Cerebellar nuclear complex (tissue), 1 donor: ENCODE measurements around the gene CMTM1.

Source experiments
- DNase-seq, 2 experiments: peaks; one replicate each; lab custom pipeline; 2025; lab: John Stamatoyannopoulos, UW

The CMTM1 gene

DNA sequence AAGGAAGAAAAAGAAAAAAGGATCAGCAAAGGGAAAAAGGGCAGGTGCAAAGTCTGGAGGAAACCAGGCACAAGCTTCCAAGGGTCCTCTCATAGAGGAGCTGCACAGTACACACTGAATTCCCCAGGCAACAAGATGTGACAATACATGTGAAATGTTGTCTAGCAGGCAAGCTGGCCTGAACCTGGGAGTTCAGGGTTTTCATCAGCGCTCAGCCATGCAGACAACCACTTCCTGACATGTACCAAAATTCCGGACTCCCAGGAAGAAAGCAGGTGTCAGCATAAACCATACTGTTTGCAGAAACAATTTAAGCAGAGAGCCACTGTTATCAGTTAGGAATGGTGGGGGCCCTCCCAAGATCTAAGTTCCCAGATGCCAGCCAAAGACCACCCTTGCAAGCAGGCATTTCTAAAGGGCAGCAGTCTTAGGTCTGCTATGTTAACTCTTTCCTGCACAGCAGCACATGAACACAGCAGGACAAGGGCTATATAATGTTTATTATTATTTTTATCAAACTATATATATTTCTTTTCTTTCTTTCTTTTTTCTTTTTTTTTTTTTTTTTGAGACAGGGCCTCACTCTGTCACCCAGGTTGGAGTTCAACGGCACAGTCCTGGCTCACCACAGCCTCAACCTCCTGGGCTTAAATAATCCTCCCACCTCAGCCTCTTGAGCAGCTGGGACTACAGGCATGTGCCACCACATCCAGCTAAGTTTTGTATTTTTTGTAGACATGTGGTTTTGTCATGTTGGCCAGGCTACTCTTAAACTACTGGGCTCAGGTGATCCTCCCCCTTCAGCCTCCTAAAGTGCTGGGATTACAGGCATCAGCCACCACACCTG, 26.4 kb upstream of the CMTM1 start:
- DNase-seq: no peak

DNA sequence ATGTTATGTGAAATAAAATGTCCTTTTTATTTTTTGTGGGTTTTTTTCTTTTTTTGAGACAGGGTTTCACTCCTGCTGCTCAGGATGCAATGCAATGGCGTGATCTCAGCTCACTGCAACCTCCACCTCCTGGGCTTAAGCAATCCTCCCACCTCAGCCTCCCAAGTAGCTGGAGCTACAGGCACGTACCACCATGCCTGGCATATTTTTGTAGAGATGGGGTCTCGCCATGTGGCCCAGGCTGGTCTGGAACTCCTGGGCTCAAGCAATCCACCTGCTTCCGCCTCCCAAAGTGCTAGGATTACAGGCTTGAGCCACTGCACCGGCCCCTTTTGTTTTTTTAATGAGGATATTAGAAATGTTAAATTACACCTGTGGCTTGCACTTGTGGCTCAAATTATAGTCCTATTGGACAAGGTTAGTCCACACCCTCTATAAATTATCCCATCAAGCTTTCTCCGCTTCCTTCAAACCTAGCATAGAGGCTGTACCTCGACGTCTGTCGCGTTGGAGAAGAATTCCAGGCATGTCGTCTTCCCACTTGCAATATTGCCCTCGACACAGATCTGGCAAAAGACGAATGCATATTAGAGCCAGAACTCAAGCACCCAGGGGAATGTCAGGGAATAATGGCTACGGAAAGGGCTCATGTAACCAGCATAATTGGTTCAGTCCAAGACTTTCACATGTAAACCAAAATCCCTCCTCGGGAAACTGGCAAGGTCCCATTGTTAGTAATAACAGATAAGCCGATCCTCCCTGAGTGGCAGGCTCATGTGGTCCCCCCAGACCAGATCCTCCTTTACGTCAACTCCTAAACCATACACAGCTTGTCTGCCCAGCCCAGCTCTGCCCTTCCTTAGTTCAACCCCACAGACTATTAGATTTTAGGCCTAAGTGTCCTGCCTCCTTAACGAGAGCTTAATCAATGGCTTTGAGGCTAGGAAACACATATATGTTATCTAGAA, 24.6 kb upstream of the CMTM1 start:
- DNase-seq: no peak

DNA sequence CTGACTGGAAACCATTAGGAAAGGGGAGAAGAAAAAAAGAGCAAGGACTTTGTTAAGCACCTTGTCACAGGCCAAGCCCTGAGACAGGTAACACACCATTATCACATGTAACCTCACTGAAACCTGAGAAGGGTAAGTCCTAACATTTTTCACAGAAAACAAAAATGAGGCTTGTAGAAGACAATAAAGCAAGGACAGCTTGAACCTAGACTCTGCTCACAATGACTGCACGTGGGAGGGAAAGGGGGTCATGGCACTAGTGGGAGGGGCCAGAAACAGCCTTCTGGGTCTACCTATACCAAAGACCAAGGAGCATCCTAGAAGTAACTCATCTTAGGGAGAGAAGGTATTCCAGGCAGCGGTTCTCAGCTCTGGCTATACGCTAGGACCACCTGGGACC, 23.8 kb upstream of the CMTM1 start:
- DNase-seq: no peak

DNA sequence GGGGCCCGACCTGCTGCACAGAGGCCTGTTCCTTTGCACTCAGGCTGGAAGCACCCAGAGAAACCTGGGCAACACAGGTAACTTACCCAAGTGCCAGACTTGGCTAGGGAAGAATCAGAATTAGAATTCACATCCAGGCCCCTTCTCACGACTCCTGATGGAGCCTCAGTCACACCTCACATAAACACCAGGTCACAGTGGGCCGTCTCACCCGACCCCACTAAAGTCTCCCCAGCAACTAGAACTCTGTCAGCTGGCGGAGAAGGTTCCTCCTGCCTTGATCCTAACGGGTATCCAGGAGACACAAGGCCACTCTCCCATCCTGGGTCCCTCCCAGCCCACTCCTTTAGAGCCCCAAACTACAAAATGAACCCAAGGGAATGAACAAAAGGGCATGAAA, 22.7 kb upstream of the CMTM1 start:
- DNase-seq: no peak

DNA sequence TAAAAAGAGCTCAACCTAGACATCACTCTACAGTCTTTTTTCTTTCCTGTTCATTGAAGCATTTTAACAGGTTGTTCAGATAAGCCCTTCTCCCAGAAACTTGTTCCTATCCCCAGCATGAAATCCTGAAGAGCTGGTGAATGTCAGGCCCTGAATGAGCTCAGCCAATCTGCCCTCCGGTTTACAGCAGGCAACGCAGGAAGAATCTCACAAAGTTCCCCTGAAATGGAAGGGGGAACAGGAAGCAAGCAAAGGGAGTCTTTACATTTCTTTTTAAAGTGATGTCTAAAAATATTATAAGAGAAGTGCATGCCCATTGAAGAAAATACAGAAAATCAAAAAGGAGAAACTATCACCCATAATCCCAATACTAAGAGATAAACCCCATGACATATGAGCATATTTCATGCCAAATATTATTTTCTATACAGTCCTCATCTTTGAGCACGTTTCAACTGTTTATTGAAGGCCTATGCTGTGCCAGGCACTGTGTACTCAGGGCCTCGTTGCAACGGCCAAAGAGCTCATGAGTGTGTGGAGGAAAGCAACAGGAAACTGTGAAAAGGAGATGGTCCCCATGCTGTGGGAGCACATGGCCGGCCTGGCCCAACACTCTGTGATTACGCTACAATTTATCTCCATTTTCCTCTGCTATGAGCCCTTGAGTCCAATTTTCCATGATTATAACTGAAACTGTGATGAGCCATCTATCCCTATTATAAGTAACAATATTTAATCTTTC, 22.1 kb upstream of the CMTM1 start:
- no peak for DNase-seq

DNA sequence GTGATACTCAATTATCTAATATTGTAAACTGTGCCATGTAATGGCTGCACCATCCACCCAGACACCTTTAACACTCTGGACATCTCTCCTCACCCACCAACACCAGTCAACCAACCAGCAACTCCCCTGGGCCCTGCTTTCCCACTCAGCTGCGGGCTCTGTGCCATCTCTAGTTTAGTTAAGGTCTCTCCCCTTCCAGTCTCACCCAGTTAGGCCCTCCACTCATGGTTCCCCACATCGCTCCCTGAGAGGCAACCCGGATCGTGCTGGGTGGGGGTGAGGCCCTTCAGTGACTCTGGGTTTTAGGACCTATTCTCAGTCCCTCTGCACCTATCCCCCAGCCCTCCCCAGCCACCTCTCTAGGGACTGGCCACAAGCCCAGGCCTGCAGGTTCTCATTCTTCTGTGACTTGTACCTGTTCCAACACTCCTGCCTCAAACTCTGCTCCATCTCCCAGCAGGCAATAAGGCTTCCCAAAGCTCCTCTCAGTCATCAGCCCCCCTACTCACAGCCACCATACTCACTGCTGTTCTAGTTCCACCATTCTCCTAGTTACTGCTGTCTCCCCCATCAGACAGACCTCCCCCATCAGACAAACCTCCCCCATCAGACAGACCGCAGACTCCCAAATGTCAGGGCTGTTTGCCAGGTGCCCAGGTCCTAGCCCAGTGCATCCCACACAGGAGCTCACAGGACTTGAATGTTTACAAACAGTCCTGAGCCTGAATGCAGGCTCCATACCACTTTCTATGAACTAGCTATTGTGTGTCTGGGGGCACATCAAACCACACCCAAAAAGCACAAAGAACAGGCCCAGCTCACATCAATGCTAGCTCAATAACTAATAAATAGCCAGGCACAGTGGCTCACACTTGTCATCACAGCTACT, 18.9 kb upstream of the CMTM1 start:
- DNase-seq: no peak

DNA sequence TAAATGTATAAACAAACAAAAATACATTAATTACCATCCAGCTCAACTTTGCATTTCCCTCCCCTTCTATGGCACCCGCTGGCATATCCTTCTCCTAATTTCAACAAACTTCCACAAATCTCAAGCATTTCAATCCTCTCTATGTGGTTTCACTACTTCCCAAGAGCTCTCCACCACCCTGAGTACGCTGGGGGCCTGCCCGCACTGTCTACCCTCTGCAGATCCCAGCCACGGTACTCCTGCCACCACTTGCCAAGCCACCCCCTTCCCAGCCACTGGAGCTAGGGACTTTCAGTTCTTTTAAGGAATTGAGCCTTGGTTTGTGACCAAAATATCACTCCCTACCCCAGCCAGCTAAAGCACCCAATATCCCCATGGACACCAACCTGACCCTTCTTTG, 18.2 kb upstream of the CMTM1 start:
- no peak for DNase-seq

DNA sequence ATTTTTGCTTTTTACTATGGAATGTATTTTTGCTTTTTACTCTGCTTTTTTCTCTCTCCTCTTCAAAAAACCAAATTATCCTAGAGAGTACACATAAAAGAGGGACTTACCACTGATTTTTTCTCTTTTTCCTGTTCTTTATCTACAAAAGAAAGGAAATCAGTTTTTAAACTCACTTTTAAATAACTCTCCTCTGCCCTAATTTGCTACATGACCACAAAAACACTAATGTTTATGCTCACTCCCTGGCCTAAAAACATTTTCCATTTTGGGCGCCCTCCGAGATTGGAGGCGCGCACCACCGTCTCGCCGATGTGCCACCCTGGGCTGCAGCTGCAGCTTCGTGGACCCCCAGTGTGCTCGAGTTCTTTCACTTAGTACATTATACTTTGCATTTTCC, 17.4 kb upstream of the CMTM1 start:
- DNase-seq: no peak

DNA sequence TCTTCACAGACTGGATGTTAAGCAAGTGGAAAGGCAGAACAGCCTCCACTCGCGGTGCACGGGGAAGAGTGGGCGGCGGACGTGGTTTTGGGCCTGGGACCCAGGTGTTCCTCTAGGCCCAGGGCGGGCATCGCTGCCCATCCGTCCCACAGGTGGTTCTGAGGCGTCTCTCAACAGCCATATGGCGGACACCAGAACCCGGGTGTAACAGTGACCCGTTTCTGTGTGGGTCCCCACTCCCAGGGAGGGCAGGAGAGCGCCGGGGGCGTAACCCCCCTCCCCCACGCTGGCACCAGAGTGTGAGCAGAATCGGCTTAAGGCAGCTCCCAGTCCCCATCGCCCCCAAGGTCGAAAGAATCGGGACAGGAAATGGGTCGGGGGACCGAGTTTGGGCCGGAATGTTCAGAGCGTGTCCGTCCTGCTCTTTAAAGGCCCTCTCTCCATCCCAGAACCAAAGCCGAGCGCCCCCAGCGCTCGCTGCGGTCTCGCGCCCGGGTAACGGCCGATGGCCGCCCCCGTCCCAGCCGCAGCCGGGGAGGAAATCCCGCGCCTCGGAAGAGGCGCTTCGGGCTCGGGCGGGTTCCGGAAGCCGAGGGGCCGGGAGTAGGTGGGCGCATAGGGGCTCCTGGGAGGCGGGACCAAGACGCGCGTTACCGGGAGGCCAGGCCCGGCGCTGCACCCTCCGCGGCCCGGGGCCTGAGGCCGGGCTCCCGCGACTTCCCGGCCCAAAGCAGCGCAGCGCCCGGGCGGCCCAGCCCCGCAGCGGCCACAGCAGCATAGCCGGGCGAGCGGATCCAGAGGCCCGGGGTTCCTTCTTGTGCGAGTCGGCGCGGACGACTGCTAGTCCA, 16.7 kb upstream of the CMTM1 start, which contains the start of gene TK2:
TSS of gene TK2 (minus strand) at position 839 of the 848 bp plus-strand sequence. CDS start at position 778, 61 bp downstream.
- peak in 1 of 2 experiments; percentile 47 for DNase-seq

DNA sequence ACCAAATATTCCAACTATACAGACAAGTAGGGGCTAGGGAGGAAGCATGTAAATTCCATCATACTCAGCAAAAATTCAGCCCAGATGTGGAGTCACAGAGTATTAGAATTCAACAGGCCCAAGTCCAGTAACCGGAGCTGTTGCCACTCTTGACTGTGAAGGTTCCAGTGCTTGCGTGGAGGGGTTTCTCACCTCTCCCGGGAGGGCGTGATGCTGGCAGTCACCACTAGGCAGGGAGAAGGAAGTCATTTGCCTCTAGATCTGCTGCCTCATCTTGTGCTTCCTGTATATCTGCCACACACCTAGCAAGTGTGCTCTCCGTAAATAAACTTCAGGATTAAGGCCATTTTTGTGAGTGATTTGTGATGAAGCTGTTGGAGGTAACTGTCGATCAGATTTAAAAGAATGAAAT, 14.9 kb upstream of the CMTM1 start:
- no peak for DNase-seq

DNA sequence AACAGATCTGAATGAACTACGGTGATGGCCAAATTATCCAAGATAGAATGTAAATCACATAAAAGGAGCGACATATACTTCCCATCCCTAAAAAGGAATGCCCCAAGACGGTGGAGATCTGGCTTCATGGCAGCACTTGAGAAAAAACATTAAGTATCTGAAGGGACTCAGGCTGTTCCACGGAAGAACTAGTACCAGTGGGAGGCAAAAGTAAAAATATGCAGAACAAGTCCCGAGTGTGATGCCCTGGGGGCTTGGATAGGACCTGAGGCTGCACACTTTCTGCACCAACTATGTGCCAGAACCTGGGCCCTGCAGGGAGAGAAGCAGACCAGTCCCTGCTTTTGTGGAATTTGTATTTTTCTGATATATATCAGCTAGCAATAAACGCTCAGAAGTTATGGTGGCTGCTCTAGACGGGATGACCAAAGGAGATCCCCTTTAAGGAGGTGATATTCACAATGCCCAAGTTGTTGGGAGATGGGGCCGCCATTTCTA, 14.4 kb upstream of the CMTM1 start:
- DNase-seq: no peak

DNA sequence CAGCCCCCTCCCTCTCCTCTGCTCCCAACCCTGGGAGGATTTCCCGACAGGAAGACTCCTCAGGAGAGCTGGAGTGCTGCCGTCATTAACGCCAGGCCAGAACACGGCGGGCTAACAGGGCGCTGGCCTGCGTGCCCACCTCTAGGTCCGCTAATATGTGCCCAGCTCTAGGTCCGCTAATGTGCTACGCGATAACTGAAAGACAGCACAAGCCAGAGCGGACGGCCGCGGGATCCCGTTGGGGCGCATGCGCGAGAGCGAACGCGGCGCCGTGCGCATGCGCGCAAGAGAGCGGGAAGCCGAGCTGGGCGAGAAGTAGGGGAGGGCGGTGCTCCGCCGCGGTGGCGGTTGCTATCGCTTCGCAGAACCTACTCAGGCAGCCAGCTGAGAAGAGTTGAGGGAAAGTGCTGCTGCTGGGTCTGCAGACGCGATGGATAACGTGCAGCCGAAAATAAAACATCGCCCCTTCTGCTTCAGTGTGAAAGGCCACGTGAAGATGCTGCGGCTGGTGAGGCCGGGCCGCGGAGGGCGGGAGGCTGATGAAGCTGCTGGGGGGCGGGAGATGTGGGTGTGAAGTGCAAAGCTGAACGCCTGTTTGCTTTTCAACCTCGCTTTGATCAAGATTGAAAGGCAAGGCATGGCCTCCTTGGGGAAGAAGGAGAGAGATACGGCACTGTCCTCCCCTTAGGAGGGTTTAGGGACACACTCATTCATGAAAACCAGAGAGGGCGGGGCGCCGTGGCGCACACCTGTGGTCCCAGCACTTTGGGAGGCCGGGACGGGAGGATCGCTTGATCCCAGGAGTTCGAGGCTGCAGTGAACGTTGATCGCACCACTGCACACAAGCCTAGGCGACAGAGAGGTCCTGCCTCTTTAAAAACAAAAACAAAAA, 13.7 kb upstream of the CMTM1 start, which contains the start of gene CKLF:
TSS of gene CKLF (plus strand) at position 291 of the 892 bp plus-strand sequence. CDS start at position 431, 140 bp downstream.
- DNase-seq: peak in 1 of 2 experiments; percentile 31

DNA sequence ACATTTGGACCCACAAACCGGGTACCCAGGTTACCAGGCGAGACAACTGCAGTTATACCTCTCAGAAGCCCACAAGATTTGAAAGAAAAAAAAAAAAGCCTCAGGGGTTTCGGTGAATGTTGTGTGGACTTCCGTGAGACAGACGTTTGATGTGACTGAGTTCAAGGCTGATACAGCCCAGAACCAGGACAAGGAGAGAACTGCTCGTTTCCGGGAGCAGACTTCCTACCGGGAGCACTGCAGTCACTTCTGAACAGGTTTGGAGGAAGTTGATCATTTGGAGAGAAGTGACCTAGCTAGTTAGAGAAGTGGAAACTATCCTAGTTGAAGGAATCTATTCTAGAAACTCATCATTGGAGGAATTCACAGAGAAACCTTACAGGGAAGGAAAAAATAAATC, 13.0 kb upstream of the CMTM1 start:
- DNase-seq: no peak

DNA sequence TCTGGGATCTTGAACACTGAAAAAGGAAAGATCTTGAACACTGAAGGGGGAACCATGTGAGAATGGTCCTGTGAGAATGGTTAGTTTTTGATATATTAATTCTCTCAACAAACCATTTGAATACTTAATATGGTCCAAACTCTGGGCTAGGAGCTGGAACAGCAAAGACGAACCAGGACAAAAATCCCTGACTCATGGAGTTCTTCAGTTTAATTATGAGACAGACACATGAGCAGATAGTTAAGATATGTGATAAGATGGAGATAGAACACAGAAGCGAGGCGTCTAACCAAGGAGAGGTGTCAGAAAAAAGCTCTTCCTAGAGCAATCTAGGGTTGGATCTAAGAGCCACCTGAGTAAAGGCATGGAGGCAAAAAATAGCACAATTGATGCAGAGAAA, 12.2 kb upstream of the CMTM1 start:
- no peak for DNase-seq

DNA sequence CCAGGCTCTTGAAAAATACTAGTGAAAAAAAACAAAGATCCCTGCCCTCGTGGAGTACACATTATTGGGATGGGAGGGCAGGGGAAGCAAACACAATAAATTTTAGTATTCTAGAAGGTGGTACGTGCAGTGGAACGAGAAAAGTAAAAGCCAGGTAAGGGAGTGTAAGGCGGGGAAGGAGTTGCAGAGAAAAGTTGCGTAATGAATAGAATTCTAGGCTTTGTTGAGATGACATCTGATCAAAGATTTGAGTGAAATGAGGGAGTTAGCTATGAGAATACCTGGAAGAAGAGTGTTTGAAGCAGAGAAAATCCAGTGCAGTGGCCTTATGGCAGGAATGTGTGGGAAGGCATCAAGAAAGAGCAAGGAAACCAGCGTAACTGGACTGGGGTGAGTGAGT, 11.7 kb upstream of the CMTM1 start:
- DNase-seq: no peak

DNA sequence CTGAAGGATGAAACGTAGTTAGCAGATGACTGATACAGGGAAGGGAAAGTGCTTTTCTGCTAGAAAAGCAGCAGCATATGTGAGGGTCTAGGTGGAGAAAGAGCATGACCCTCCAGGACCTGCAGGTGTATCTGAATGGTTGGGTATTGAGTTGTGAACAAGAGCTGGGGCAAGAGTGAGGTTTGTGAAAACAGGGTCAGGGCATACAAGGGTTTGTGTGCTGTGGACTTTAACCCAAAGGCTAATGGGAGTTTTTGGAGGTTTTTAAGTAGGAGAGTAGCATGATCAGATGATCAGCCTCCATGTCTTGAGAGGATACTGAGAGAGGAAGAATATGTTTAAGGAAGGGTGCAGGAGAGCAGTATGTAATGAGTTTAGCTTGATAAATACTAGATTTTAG, 6.1 kb upstream of the CMTM1 start:
- DNase-seq: no peak

DNA sequence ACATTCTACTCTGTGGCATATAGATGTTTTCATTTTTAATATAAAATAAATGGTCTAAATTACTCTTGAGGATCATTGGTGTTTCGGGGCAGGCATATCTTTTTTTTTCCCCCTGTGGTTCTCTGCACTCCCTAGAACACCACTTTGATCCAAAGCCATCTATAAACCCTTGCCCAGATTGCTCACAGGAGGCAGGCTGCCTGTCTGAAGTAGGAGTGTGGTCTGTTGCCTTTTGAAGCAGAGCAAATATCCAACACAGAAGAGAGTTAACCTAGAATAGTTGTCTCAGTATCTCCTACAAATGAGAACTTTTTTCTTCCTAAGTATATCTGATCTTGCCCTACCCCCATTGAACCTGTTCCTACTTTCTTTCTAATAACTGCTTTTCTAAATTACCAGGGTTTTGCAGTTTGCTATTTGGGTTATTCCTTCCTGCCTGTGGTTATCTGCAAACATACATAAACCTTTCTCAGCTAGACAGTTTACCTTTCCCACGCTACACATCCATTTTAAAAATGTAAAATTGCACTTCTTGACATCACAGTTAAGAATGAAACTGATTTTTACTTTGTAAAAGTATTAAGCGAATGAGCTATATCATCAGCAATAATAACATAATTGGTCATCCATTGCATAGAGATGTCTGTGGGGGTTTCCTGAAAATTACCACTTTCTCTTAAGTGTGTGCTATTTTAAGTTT, 4.7 kb upstream of the CMTM1 start:
- DNase-seq: no peak

DNA sequence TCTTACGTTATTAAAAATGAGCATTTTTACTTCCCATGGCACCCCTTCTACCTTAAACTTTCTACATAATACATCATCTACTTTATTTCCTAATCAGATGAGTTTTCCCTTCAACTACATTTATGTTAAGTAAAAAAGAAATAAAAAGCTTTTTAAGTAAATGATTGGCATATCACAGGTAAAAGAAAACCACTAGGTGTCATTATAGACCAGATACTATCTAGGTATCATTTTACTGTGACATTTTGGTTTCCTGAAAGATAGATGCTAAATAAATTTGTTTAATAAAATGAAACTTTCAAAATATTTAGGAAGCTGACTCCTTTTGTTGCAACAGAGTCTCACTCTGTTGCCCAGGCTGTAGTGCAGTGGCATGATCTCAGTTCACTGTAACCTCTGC, 3.8 kb upstream of the CMTM1 start:
- DNase-seq: no peak
